ENCODE measurements around the gene EFCAB6.

GRCh38 chr22:43782448-43782847, 29.7 kb downstream of the EFCAB6 start:
- TF ChIP-seq CTCF (IDR thresholded peaks at IDR 0.05) = no peak
- no peak for TF ChIP-seq ZFX (IDR thresholded peaks at IDR 0.05; ENCODE audit: borderline replicate concordance)
